ENCODE results near the gene ABAT.
A peak's percentile ranks its signal among the peaks of the same experiment; 100 is the strongest.

GRCh38 chr16:8660841-8661301, 13.5 kb upstream of the ABAT start:
- TF ChIP-seq POLR2A (IDR thresholded peaks at IDR 0.05): no peak
- TF ChIP-seq POLR2AphosphoS5 (IDR thresholded peaks at IDR 0.05): peak; percentile 55
